ENCODE data around the gene RARA. TPM values are rescaled to one million over a fixed set of nuclear protein-coding genes. Genes with fewer than 3 reads are reported as not detected.
"Not testable (repeated sequence)": the region's sequence is repeated elsewhere in the genome, so short reads cannot be mapped to it uniquely, and the experiment has no call there.

The RARA gene
- total RNA-seq, 2 donors from 2014 or later: 22.7 to 27.6 TPM

DNA sequence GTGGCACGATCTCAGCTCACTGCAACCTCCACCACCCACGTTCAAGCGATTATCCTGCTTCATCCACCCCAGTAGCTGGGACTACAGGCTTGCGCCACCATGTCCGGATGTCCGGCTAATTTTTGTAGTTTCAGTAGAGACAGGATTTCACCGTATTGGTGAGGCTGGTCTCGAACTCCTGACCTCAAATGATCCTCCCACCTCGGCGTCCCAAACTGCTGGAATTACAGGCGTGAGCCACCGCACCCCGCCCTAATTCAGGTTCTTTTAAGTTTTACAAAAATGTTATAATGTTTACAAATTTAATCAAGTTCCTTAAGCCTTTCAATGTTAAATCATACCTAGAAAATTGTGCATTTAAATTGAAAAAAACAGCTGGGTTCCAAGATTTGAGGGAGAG lies 68.9 kb downstream of the RARA start:
- Histone ChIP-seq H3K9me3 (ENCODE audit: control insufficient read depth, low read length) (peaks cover 7% of the 10 kb centered on the region), H3K27ac (ENCODE audit: low read depth, low read length) (no peak overlapping the region), H3K36me3 (ENCODE audit: control insufficient read depth, insufficient read depth, low read length) (no peaks in the 10 kb centered on the region), H3K4me1 (ENCODE audit: control insufficient read depth, insufficient read depth, low read length) (no peaks in the 10 kb centered on the region), H3K9ac (ENCODE audit: extremely low read depth, low read length, poor library complexity, severe bottlenecking) (no peak overlapping the region), H3K4me3 (ENCODE audit: low read length) (no peak overlapping the region), H3K27me3 (ENCODE audit: control insufficient read depth, insufficient read depth, low read length, poor library complexity, severe bottlenecking) (no peaks in the 10 kb centered on the region)
- Mint-ChIP-seq H3K4me3 (no peak overlapping the region), H3K9me3 (peaks cover 11% of the 10 kb centered on the region), H3K27me3 (ENCODE audit: insufficient read depth) (peaks cover 3% of the 10 kb centered on the region), H3K36me3 (ENCODE audit: low read depth) (no peaks in the 10 kb centered on the region), H3K4me1 (no peaks in the 10 kb centered on the region), H3K27ac (no peak overlapping the region)
- DNase-seq: no peak
- 94 to 99% methylated on average over 10 to 13 of the region's 13 CpGs for WGBS, 2 experiments (ENCODE audit: insufficient coverage in 1 of 2, insufficient read length in 1 of 2)
- TF ChIP-seq, protein P1, sequence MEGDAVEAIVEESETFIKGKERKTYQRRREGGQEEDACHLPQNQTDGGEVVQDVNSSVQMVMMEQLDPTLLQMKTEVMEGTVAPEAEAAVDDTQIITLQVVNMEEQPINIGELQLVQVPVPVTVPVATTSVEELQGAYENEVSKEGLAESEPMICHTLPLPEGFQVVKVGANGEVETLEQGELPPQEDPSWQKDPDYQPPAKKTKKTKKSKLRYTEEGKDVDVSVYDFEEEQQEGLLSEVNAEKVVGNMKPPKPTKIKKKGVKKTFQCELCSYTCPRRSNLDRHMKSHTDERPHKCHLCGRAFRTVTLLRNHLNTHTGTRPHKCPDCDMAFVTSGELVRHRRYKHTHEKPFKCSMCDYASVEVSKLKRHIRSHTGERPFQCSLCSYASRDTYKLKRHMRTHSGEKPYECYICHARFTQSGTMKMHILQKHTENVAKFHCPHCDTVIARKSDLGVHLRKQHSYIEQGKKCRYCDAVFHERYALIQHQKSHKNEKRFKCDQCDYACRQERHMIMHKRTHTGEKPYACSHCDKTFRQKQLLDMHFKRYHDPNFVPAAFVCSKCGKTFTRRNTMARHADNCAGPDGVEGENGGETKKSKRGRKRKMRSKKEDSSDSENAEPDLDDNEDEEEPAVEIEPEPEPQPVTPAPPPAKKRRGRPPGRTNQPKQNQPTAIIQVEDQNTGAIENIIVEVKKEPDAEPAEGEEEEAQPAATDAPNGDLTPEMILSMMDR (conservative IDR thresholded peaks at IDR 0.05): no peak

DNA sequence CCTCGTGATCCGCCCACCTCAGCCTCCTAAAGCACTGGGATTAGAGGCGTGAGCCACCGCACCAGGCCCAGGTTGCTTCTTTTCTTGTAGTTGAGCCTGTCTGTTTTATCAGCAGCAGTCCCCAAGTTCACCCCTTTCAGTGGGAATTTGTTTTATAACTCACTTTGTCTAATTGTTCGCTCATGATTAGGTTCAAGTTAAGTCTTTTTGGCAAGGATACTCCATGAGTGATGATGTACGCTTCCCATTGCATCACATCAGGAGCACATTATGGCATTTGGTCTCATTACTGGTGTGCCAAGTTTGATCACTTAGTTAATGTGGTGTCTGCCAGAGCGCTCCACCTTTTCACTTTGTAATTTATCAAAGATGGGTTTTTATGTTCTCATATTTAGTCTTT lies 70.0 kb downstream of the RARA start:
- H3K9me3 Mint-ChIP-seq: peaks cover 3% of the 10 kb centered on the region
- H3K27me3 Mint-ChIP-seq (ENCODE audit: insufficient read depth): peaks cover 3% of the 10 kb centered on the region

GRCh38 chr17:40382251-40382650 lies 73.3 kb downstream of the RARA start:
- Mint-ChIP-seq H3K27me3 (ENCODE audit: insufficient read depth) (no peaks in the 10 kb centered on the region), H3K4me1 (no peaks in the 10 kb centered on the region), H3K36me3 (ENCODE audit: low read depth) (peaks cover 2% of the 10 kb centered on the region), H3K9me3 (no peaks in the 10 kb centered on the region), H3K4me3 (no peak overlapping the region), H3K27ac (no peak overlapping the region)
- H3K27ac ChIP-seq (ENCODE audit: low read depth, low read length): no peak overlapping the region
- TF ChIP-seq, protein P1 (conservative IDR thresholded peaks at IDR 0.05): no peak
- no peaks in the 10 kb centered on the region for H3K9me3 ChIP-seq (ENCODE audit: control insufficient read depth, low read length)
- H3K4me1 ChIP-seq (ENCODE audit: control insufficient read depth, insufficient read depth, low read length): no peaks in the 10 kb centered on the region
- H3K4me3 ChIP-seq (ENCODE audit: low read length): no peak overlapping the region
- DNase-seq: peak; percentile 6
- no peaks in the 10 kb centered on the region for H3K27me3 ChIP-seq (ENCODE audit: control insufficient read depth, insufficient read depth, low read length, poor library complexity, severe bottlenecking)
- no peak overlapping the region for H3K9ac ChIP-seq (ENCODE audit: extremely low read depth, low read length, poor library complexity, severe bottlenecking)
- WGBS, 2 experiments (ENCODE audit: insufficient coverage in 1 of 2, insufficient read length in 1 of 2): 94 to 100% methylated on average over 4 of the region's 4 CpGs
- peaks cover 2% of the 10 kb centered on the region for H3K36me3 ChIP-seq (ENCODE audit: control insufficient read depth, insufficient read depth, low read length)

More for the DNA sequence above, 70.0 kb downstream of the RARA start:
- H3K4me3 ChIP-seq (ENCODE audit: low read length): no peak overlapping the region
- H3K4me3 Mint-ChIP-seq: no peak overlapping the region
- TF ChIP-seq, protein P1 (conservative IDR thresholded peaks at IDR 0.05): no peak
- no peak overlapping the region for H3K9ac ChIP-seq (ENCODE audit: extremely low read depth, low read length, poor library complexity, severe bottlenecking)
- H3K36me3 ChIP-seq (ENCODE audit: control insufficient read depth, insufficient read depth, low read length): no peaks in the 10 kb centered on the region
- peak; percentile 21 for DNase-seq
- no peak overlapping the region for H3K27ac ChIP-seq (ENCODE audit: low read depth, low read length)
- WGBS, 2 experiments (ENCODE audit: insufficient coverage in 1 of 2, insufficient read length in 1 of 2): 89 to 98% methylated on average over 6 to 7 of the region's 7 CpGs
- no peak overlapping the region for H3K27ac Mint-ChIP-seq
- H3K27me3 ChIP-seq (ENCODE audit: control insufficient read depth, insufficient read depth, low read length, poor library complexity, severe bottlenecking): no peaks in the 10 kb centered on the region
- H3K9me3 ChIP-seq (ENCODE audit: control insufficient read depth, low read length): no peaks in the 10 kb centered on the region
- no peaks in the 10 kb centered on the region for H3K4me1 Mint-ChIP-seq
- no peaks in the 10 kb centered on the region for H3K4me1 ChIP-seq (ENCODE audit: control insufficient read depth, insufficient read depth, low read length)
- no peaks in the 10 kb centered on the region for H3K36me3 Mint-ChIP-seq (ENCODE audit: low read depth)

DNA sequence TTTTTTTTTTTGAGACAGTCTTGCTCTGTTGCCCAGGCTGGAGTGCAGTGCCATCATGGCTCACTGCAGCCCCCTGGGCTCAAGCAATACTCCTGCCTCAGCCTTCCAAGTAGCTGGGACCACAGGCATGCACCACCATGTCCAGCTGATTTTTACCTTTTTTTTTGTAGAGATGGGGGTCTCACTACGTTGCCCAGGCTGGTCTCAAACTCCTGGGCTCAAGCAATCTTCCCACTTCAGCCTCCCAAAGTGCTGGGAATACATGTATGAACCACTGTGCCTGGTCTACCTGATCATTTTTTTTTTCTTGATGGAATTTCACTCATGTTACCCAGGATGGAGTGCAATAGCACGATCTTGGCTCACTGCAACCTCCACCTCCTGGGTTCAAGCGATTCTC lies 77.6 kb downstream of the RARA start:
- WGBS, 2 experiments (ENCODE audit: insufficient coverage in 1 of 2, insufficient read length in 1 of 2): 94 to 96% methylated on average over 3 of the region's 3 CpGs
- not testable (repeated sequence) for H3K4me1 Mint-ChIP-seq; H3K9ac ChIP-seq (ENCODE audit: extremely low read depth, low read length, poor library complexity, severe bottlenecking); H3K27me3 ChIP-seq (ENCODE audit: control insufficient read depth, insufficient read depth, low read length, poor library complexity, severe bottlenecking); H3K27me3 Mint-ChIP-seq (ENCODE audit: insufficient read depth); H3K4me1 ChIP-seq (ENCODE audit: control insufficient read depth, insufficient read depth, low read length); H3K9me3 Mint-ChIP-seq; H3K9me3 ChIP-seq (ENCODE audit: control insufficient read depth, low read length); H3K27ac ChIP-seq (ENCODE audit: low read depth, low read length); H3K4me3 ChIP-seq (ENCODE audit: low read length); H3K4me3 Mint-ChIP-seq; H3K27ac Mint-ChIP-seq
- DNase-seq: peak; percentile 24
- peaks cover 44% of the 10 kb centered on the region for H3K36me3 ChIP-seq (ENCODE audit: control insufficient read depth, insufficient read depth, low read length)
- peaks cover 37% of the 10 kb centered on the region for H3K36me3 Mint-ChIP-seq (ENCODE audit: low read depth)
